Epithelial cell of esophagus (primary cell): ENCODE results near the gene SGTA.

Experiments
- DNase-seq: peaks from one replicate; pipeline ENCODE4 v3.0.0; 2010; ENCODE audit warnings: low read depth
- H3K4me3 ChIP-seq: 2 replicates; pipeline ENCODE4 v1.5.1; 2011; ENCODE audit warnings: mild to moderate bottlenecking, low read length, control low read depth
- CTCF ChIP-seq: IDR thresholded peaks from 2 replicates; pipeline ENCODE4 v1.5.1; 2011; ENCODE audit warnings: low read depth, mild to moderate bottlenecking, low read length, control low read depth, inconsistent platforms; ENCODE audit not compliant: insufficient read depth; ENCODE audit errors: missing control alignments

Gene SGTA

GRCh38 chr19:2769218-2769617 lies 13.9 kb downstream of the SGTA start:
- TF ChIP-seq CTCF: no peak
- no peak for DNase-seq
- H3K4me3 ChIP-seq: no peak overlapping the region

GRCh38 chr19:2768365-2769132 lies 14.5 kb downstream of the SGTA start:
- peak; percentile 34 for DNase-seq
- no peak for TF ChIP-seq CTCF
- no peak overlapping the region for H3K4me3 ChIP-seq

GRCh38 chr19:2767688-2768087 lies 15.4 kb downstream of the SGTA start:
- no peak for TF ChIP-seq CTCF
- H3K4me3 ChIP-seq: no peak overlapping the region
- DNase-seq: no peak

- no peak for DNase-seq
- TF ChIP-seq CTCF: no peak
- no peak overlapping the region for H3K4me3 ChIP-seq
Observed at GRCh38 chr19:2766594-2767372, 16.3 kb downstream of the SGTA start.

- H3K4me3 ChIP-seq: no peak overlapping the region
- no peak for DNase-seq
- TF ChIP-seq CTCF: no peak
Observed at GRCh38 chr19:2765376-2765775, 17.7 kb downstream of the SGTA start.

- H3K4me3 ChIP-seq: no peak overlapping the region
- no peak for DNase-seq
- no peak for TF ChIP-seq CTCF
Observed at GRCh38 chr19:2764945-2765344, 18.1 kb downstream of the SGTA start.

GRCh38 chr19:2763687-2764086 lies 19.4 kb downstream of the SGTA start:
- no peak for DNase-seq
- TF ChIP-seq CTCF: no peak
- no peak overlapping the region for H3K4me3 ChIP-seq
